ENCODE data around the gene CLTA. TPM values are rescaled to one million over a fixed set of nuclear protein-coding genes. Genes with fewer than 3 reads are reported as not detected.

Gene CLTA
- total and polyA plus RNA-seq, 10 of the 15 experiments (the other 5 are each of a cell fraction or from before 2014, with no cell fraction given) = 49.0 to 241 (median 168) TPM

DNA sequence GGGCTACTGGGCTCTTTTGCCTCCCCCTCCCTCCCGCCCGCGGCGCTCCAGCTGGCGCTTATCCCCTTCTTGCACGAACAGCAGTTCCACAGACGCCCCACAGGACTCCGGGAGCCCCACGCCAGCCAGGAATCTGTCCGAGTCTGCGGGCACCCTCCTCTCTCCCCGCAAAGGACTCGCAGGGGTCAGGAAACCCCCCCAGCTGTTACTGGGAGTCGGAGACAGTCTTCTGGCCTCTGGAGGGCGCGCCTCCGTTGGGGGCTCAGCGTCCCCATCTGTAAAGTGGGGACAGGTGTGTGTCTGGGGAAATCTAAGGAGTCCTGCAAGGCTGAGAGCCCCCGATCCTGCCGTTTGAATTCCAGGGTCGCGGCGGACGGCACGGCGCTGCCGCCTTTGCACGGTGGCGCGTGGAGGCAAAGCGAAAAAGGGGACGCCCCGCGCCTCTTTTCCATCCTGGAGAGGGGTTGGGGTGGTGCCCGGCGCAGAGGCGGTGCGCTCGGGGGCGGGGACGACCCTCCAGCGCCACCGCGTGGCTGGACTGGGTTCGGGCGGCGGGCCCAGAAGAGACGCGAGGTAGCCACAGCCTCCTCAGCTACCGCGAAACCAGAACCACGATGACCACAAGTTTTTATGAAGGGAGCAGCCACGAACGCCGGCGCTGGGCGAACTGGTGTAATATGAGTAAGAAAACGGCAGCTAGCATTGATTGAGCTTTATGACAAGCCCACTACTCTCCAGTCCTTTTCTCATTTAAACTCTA, 24.4 kb upstream of the CLTA start:
- H3K27ac ChIP-seq (ENCODE audit: control insufficient read depth, insufficient read depth) = no peak overlapping the region
- ChIA-PET CTCF (interaction anchor here (0.6 to 7.8 kb wide), 25 partner anchors 9 to 397 kb away, joined by 3 to 258 read pairs (median 3); partner anchors contain the start of gene CLTA), SMC1A (ENCODE audit: uncharacterized antibody, unreplicated experiment) (interaction anchor here (0.6 to 9.1 kb wide), 7 partner anchors 10 to 158 kb away, joined by 3 to 134 read pairs (median 3); no protein-coding TSS in a partner anchor), RAD21 (ENCODE audit: unreplicated experiment) (interaction anchor here (0.6 to 7.2 kb wide), 11 partner anchors 11 to 1902 kb away, joined by 3 to 105 read pairs (median 4); partner anchors contain the start of gene CLTA), POLR2A (interaction anchor here (0.6 to 1.1 kb wide), 2 partner anchors 63 to 85 kb away, joined by 3 read pairs; no protein-coding TSS in a partner anchor)
- H3K79me2 ChIP-seq (ENCODE audit: control insufficient read depth, insufficient read depth, low read length) = no peaks in the 10 kb centered on the region
- peak overlapping the region; percentile 85 for H3K4me2 ChIP-seq (ENCODE audit: control insufficient read depth, insufficient read depth)
- DNase-seq (ENCODE audit: low read depth, low spot score) = no peak
- H3K4me3 ChIP-seq = peak overlapping the region; percentile 55; the same call in 1 of the 2 replicates
- H3K4me1 ChIP-seq (ENCODE audit: control insufficient read depth, insufficient read depth, low read length) = peaks cover 3% of the 10 kb centered on the region; the same call in 1 of the 2 replicates
- H3K36me3 ChIP-seq (ENCODE audit: control insufficient read depth in 2 of 2, insufficient read depth in 2 of 2, low read length in 1 of 2) = no peaks in the 10 kb centered on the region
- no peak overlapping the region for H3K9ac ChIP-seq (ENCODE audit: control insufficient read depth, insufficient read depth, low read length)
- peak; percentile 100 for ATAC-seq
- no peaks in the 10 kb centered on the region for H3K9me3 ChIP-seq (replicated peaks; ENCODE audit: control insufficient read depth, insufficient read depth, low read length)
- in situ Hi-C loops (cut with MboI) = loop anchor here (5.0 kb wide), 1 partner anchor 64 kb away; no protein-coding TSS in a partner anchor
- intact Hi-C loops (cut with micrococcal nuclease; ENCODE audit: unreplicated experiment) = loop anchor here (1.0 to 10.0 kb wide), 3 partner anchors 63 to 212 kb away; partner anchors contain the start of gene RECK
- no peaks in the 10 kb centered on the region; a peak in 2 of 4 replicates for H3K27me3 ChIP-seq (replicated peaks in 1 of 2; ENCODE audit: control insufficient read depth in 2 of 2, insufficient read depth in 2 of 2, low read length in 1 of 2)
- no TSS peak for BruUV-seq (replicated peaks)
- 6% methylated on average over 51 of the region's 58 CpGs for WGBS (ENCODE audit: insufficient coverage, insufficient replicate concordance, low lambda C conversion rate, missing lambda C conversion rate)
- no peaks in the 10 kb centered on the region for H4K20me1 ChIP-seq (ENCODE audit: control insufficient read depth, insufficient read depth)
- H2AFZ ChIP-seq (ENCODE audit: control insufficient read depth, low read depth, low read length) = peak overlapping the region; percentile 63
- peak; percentile 94 for FAIRE-seq
- peak; percentile 76 for TF ChIP-seq CBFB (IDR thresholded peaks at IDR 0.05; ENCODE audit: low read depth)
- peak; percentile 91 for TF ChIP-seq RUNX3 (IDR thresholded peaks at IDR 0.05; ENCODE audit: low read length)
- no peak for TF ChIP-seq SMAD1 (IDR thresholded peaks at IDR 0.05; ENCODE audit: low read depth, partially characterized antibody)
- TF ChIP-seq, protein P1, sequence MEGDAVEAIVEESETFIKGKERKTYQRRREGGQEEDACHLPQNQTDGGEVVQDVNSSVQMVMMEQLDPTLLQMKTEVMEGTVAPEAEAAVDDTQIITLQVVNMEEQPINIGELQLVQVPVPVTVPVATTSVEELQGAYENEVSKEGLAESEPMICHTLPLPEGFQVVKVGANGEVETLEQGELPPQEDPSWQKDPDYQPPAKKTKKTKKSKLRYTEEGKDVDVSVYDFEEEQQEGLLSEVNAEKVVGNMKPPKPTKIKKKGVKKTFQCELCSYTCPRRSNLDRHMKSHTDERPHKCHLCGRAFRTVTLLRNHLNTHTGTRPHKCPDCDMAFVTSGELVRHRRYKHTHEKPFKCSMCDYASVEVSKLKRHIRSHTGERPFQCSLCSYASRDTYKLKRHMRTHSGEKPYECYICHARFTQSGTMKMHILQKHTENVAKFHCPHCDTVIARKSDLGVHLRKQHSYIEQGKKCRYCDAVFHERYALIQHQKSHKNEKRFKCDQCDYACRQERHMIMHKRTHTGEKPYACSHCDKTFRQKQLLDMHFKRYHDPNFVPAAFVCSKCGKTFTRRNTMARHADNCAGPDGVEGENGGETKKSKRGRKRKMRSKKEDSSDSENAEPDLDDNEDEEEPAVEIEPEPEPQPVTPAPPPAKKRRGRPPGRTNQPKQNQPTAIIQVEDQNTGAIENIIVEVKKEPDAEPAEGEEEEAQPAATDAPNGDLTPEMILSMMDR (IDR thresholded peaks at IDR 0.05 in 2 of 3, conservative IDR thresholded peaks at IDR 0.05 in 1 of 3; ENCODE audit: control insufficient read depth in 2 of 3, extremely low read depth in 1 of 3, insufficient read depth in 1 of 3, low read depth in 3 of 3, low read length in 3 of 3) = peak; percentile 82 to 98 (median 87)
- peak; percentile 71 for TF ChIP-seq YY1 (IDR thresholded peaks at IDR 0.05; ENCODE audit: low read depth, low read length)
- TF ChIP-seq, protein P2, sequence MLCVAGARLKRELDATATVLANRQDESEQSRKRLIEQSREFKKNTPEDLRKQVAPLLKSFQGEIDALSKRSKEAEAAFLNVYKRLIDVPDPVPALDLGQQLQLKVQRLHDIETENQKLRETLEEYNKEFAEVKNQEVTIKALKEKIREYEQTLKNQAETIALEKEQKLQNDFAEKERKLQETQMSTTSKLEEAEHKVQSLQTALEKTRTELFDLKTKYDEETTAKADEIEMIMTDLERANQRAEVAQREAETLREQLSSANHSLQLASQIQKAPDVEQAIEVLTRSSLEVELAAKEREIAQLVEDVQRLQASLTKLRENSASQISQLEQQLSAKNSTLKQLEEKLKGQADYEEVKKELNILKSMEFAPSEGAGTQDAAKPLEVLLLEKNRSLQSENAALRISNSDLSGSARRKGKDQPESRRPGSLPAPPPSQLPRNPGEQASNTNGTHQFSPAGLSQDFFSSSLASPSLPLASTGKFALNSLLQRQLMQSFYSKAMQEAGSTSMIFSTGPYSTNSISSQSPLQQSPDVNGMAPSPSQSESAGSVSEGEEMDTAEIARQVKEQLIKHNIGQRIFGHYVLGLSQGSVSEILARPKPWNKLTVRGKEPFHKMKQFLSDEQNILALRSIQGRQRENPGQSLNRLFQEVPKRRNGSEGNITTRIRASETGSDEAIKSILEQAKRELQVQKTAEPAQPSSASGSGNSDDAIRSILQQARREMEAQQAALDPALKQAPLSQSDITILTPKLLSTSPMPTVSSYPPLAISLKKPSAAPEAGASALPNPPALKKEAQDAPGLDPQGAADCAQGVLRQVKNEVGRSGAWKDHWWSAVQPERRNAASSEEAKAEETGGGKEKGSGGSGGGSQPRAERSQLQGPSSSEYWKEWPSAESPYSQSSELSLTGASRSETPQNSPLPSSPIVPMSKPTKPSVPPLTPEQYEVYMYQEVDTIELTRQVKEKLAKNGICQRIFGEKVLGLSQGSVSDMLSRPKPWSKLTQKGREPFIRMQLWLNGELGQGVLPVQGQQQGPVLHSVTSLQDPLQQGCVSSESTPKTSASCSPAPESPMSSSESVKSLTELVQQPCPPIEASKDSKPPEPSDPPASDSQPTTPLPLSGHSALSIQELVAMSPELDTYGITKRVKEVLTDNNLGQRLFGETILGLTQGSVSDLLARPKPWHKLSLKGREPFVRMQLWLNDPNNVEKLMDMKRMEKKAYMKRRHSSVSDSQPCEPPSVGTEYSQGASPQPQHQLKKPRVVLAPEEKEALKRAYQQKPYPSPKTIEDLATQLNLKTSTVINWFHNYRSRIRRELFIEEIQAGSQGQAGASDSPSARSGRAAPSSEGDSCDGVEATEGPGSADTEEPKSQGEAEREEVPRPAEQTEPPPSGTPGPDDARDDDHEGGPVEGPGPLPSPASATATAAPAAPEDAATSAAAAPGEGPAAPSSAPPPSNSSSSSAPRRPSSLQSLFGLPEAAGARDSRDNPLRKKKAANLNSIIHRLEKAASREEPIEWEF (IDR thresholded peaks at IDR 0.05; ENCODE audit: insufficient replicate concordance, low read depth, low read length) = no peak
- TF ChIP-seq DPF2 (IDR thresholded peaks at IDR 0.05) = 0 out of 2 replicates have a peak, but pooled peaks have one; percentile 22
- TF ChIP-seq, protein P3, sequence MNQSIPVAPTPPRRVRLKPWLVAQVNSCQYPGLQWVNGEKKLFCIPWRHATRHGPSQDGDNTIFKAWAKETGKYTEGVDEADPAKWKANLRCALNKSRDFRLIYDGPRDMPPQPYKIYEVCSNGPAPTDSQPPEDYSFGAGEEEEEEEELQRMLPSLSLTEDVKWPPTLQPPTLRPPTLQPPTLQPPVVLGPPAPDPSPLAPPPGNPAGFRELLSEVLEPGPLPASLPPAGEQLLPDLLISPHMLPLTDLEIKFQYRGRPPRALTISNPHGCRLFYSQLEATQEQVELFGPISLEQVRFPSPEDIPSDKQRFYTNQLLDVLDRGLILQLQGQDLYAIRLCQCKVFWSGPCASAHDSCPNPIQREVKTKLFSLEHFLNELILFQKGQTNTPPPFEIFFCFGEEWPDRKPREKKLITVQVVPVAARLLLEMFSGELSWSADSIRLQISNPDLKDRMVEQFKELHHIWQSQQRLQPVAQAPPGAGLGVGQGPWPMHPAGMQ (IDR thresholded peaks at IDR 0.05; ENCODE audit: borderline replicate concordance) = peak; percentile 60; the same call in 1 of the 2 replicates
- peak; percentile 42; the same call in 1 of the 2 replicates for TF ChIP-seq EED (IDR thresholded peaks at IDR 0.05; ENCODE audit: low read depth)
- TF ChIP-seq BHLHE40 (IDR thresholded peaks at IDR 0.05; ENCODE audit: borderline replicate concordance in 1 of 2, low read depth in 2 of 2, low read length in 1 of 2) = peak in 1 of 2 experiments; percentile 37; a peak in 1 of 4 replicates
- peak; percentile 88 for TF ChIP-seq SMC3 (IDR thresholded peaks at IDR 0.05; ENCODE audit: borderline replicate concordance, low read length)
- no peak for TF ChIP-seq NRF1 (conservative IDR thresholded peaks at IDR 0.05; ENCODE audit: low read depth, low read length)
- no peak for TF ChIP-seq HDAC2 (IDR thresholded peaks at IDR 0.05)
- TF ChIP-seq RAD21 (IDR thresholded peaks at IDR 0.05; ENCODE audit: insufficient read depth, low read depth, low read length) = peak; percentile 81
